NCI-H146 (cell line): ENCODE results near the gene SLC49A3.
"Not testable (repeated sequence)": the region's sequence is repeated elsewhere in the genome, so short reads cannot be mapped to it uniquely, and the experiment has no call there.

Source experiments
- DNase-seq: peaks from one replicate; lab custom pipeline; 2025; lab: John Stamatoyannopoulos, UW

Gene SLC49A3

GRCh38 chr4:722169-722725 is 33.3 kb upstream of the SLC49A3 start:
- DNase-seq: no peak

GRCh38 chr4:721261-722168 is 32.6 kb upstream of the SLC49A3 start:
- DNase-seq: no peak

GRCh38 chr4:720111-720860 is 31.3 kb upstream of the SLC49A3 start:
- no peak for DNase-seq

- DNase-seq: no peak
Measured at GRCh38 chr4:718460-718859, 29.5 kb upstream of the SLC49A3 start.

- DNase-seq: no peak
Measured at GRCh38 chr4:717601-718320, 28.8 kb upstream of the SLC49A3 start.

GRCh38 chr4:714087-714486 is 25.1 kb upstream of the SLC49A3 start:
- DNase-seq: no peak

GRCh38 chr4:712916-713632 is 24.1 kb upstream of the SLC49A3 start:
- DNase-seq: no peak

GRCh38 chr4:712093-712492 is 23.1 kb upstream of the SLC49A3 start:
- DNase-seq: no peak

- no peak for DNase-seq
Measured at GRCh38 chr4:710916-711315, 22.0 kb upstream of the SLC49A3 start.

GRCh38 chr4:710116-710515 is 21.2 kb upstream of the SLC49A3 start:
- DNase-seq: no peak

- no peak for DNase-seq
Measured at GRCh38 chr4:709348-709747, 20.4 kb upstream of the SLC49A3 start.

GRCh38 chr4:708631-708933 is 19.6 kb upstream of the SLC49A3 start:
- no peak for DNase-seq

- no peak for DNase-seq
Measured at GRCh38 chr4:707929-708630, 19.1 kb upstream of the SLC49A3 start.

GRCh38 chr4:706834-707598 is 18.1 kb upstream of the SLC49A3 start:
- no peak for DNase-seq

GRCh38 chr4:706083-706633 is 17.2 kb upstream of the SLC49A3 start:
- DNase-seq: not testable (repeated sequence)

- peak; percentile 94 for DNase-seq
Measured at GRCh38 chr4:705278-706082, 16.5 kb upstream of the SLC49A3 start, which contains the start of gene PCGF3. PCGF3 (plus strand) TSS chr4:705832; CDS start chr4:733681, 27,849 bp downstream.

- no peak for DNase-seq
Measured at GRCh38 chr4:704971-705277, 16.0 kb upstream of the SLC49A3 start.

GRCh38 chr4:704198-704891 is 15.4 kb upstream of the SLC49A3 start:
- no peak for DNase-seq
